DMS53 treated with DMSO at 0.1 percent for 48 hours (cell line): ENCODE measurements around the gene PHKA2.

ENCODE experiments used
- DNase-seq: peaks from one replicate; lab custom pipeline; 2025; ENCODE audit not compliant: unreplicated experiment; lab: John Stamatoyannopoulos, UW

Gene PHKA2

GRCh38 chrX:18890724-18891547, 93.0 kb downstream of the PHKA2 start:
- no peak for DNase-seq

GRCh38 chrX:18890049-18890381, 93.9 kb downstream of the PHKA2 start:
- no peak for DNase-seq

- no peak for DNase-seq
These were observed 94.4 kb downstream of the PHKA2 start for GRCh38 chrX:18889346-18890048.

GRCh38 chrX:18888281-18888680, 95.6 kb downstream of the PHKA2 start:
- no peak for DNase-seq

- no peak for DNase-seq
These were observed 96.1 kb downstream of the PHKA2 start for GRCh38 chrX:18887825-18888212.

GRCh38 chrX:18887177-18887824, 96.6 kb downstream of the PHKA2 start:
- no peak for DNase-seq

- DNase-seq: peak; percentile 38
These were observed 97.4 kb downstream of the PHKA2 start for GRCh38 chrX:18886344-18887161.

GRCh38 chrX:18886005-18886343, 97.9 kb downstream of the PHKA2 start:
- peak; percentile 38 for DNase-seq

- no peak for DNase-seq
These were observed 98.4 kb downstream of the PHKA2 start for GRCh38 chrX:18885328-18886004.

- no peak for DNase-seq
These were observed 99.0 kb downstream of the PHKA2 start for GRCh38 chrX:18884916-18885315.

- no peak for DNase-seq
These were observed 99.8 kb downstream of the PHKA2 start for GRCh38 chrX:18883961-18884765.

GRCh38 chrX:18883234-18883960, 100.5 kb downstream of the PHKA2 start:
- DNase-seq: no peak

GRCh38 chrX:18879144-18879543, 104.8 kb downstream of the PHKA2 start:
- DNase-seq: no peak

- DNase-seq: peak; percentile 13
These were observed 106.4 kb downstream of the PHKA2 start for GRCh38 chrX:18877469-18877868.

GRCh38 chrX:18875256-18875878, 108.5 kb downstream of the PHKA2 start:
- no peak for DNase-seq

- DNase-seq: no peak
These were observed 109.2 kb downstream of the PHKA2 start for GRCh38 chrX:18874560-18875255.

- DNase-seq: no peak
These were observed 110.1 kb downstream of the PHKA2 start for GRCh38 chrX:18873836-18874235.

- no peak for DNase-seq
These were observed 110.6 kb downstream of the PHKA2 start for GRCh38 chrX:18873189-18873791.
